GM19397 (cell line): Measurements from ENCODE around the gene CLCN6.

ENCODE experiments used
- ATAC-seq: cut with Tn5 transposase; IDR thresholded peaks from one replicate; pipeline ENCODE4 v1.9.1; 2021; ENCODE audit warnings: mild to moderate bottlenecking, moderate library complexity; ENCODE audit not compliant: unreplicated experiment

The CLCN6 gene

GRCh38 chr1:11823366-11824137 is 17.6 kb downstream of the CLCN6 start:
- no peak for ATAC-seq

- no peak for ATAC-seq
Observed at GRCh38 chr1:11825131-11825530, 19.1 kb downstream of the CLCN6 start.

- no peak for ATAC-seq
Observed at GRCh38 chr1:11826946-11827345, 21.0 kb downstream of the CLCN6 start.

- no peak for ATAC-seq
Observed at GRCh38 chr1:11828511-11828910, 22.5 kb downstream of the CLCN6 start.

- no peak for ATAC-seq
Observed at GRCh38 chr1:11831945-11832725, 26.1 kb downstream of the CLCN6 start.

- ATAC-seq = no peak
Observed at GRCh38 chr1:11833497-11833896, 27.5 kb downstream of the CLCN6 start.

- ATAC-seq = no peak
Observed at GRCh38 chr1:11833900-11834299, 27.9 kb downstream of the CLCN6 start.

- ATAC-seq = no peak
Observed at GRCh38 chr1:11835441-11836225, 29.6 kb downstream of the CLCN6 start.

GRCh38 chr1:11836955-11837766 is 31.2 kb downstream of the CLCN6 start:
- ATAC-seq = no peak

- no peak for ATAC-seq
Observed at GRCh38 chr1:11837767-11838348, 31.9 kb downstream of the CLCN6 start.

GRCh38 chr1:11838349-11839272 is 32.6 kb downstream of the CLCN6 start:
- ATAC-seq = no peak

- no peak for ATAC-seq
Observed at GRCh38 chr1:11839727-11840705, 34.0 kb downstream of the CLCN6 start.

GRCh38 chr1:11841245-11842153 is 35.5 kb downstream of the CLCN6 start:
- ATAC-seq = no peak

- ATAC-seq = no peak
Observed at GRCh38 chr1:11842154-11843041, 36.4 kb downstream of the CLCN6 start.

- no peak for ATAC-seq
Observed at GRCh38 chr1:11845641-11846335, 39.8 kb downstream of the CLCN6 start.
